ENCODE data around the gene C1QTNF4.

- TF ChIP-seq CTCF (IDR thresholded peaks at IDR 0.05) (no peak), POLR2A (IDR thresholded peaks at IDR 0.05) (no peak)
Observed at GRCh38 chr11:47573321-47573720, 20.9 kb downstream of the C1QTNF4 start.

All from transverse colon (tissue), 3 donors.